Heart left ventricle (tissue), 16 donors: ENCODE measurements around the gene GLI2. TPM values are rescaled to one million over a fixed set of nuclear protein-coding genes. Genes with fewer than 3 reads are reported as not detected.

Experiments used
- ATAC-seq, 4 donors: fragments of 200-7000 bp; cut with Tn5 transposase; one replicate each; pipeline ENCODE4 v1.9.1; 2020 to 2022; ENCODE audit warnings: moderate library complexity in 4 of 4, mild to moderate bottlenecking in 3 of 4, moderate number of reproducible peaks in 1 of 4
- DNase-seq, 5 donors: peaks; one replicate each; pipeline ENCODE4 v3.0.0-alpha.2; 2020
- H3K27ac ChIP-seq, 12 donors: fragments of 200-600 bp; sonication (generic) in 4 of 12; one replicate each; pipeline versions ENCODE4 v1.5.0 to v1.8.0; 2016 to 2022; ENCODE audit warnings: mild to moderate bottlenecking in 2 of 12
- H3K27me3 ChIP-seq, 9 donors: fragments of 200-600 bp; sonication (generic) in 2 of 9; one replicate each; pipeline versions ENCODE4 v1.5.1 to v1.8.0; 2016 to 2022; ENCODE audit warnings: mild to moderate bottlenecking in 3 of 9
- H3K36me3 ChIP-seq, 9 donors: fragments of 200-600 bp; sonication (generic) in 2 of 9; one replicate each; pipeline versions ENCODE4 v1.5.0 to v1.8.0; 2018 to 2022; ENCODE audit warnings: mild to moderate bottlenecking in 2 of 9
- H3K4me1 ChIP-seq, 12 donors: fragments of 200-600 bp; sonication (generic) in 4 of 12; one replicate each; pipeline versions ENCODE4 v1.5.0 to v1.8.0; 2016 to 2022; ENCODE audit warnings: mild to moderate bottlenecking in 3 of 12
- H3K4me3 ChIP-seq, 12 donors: fragments of 200-600 bp; sonication (generic) in 4 of 12; one replicate each; pipeline versions ENCODE4 v1.5.0 to v1.8.0; 2017 to 2022; ENCODE audit warnings: mild to moderate bottlenecking in 9 of 12, moderate library complexity in 4 of 12
- H3K9me3 ChIP-seq, 12 donors: fragments of 200-600 bp; sonication (generic) in 4 of 12; one replicate each; pipeline versions ENCODE4 v1.5.0 to v1.8.0; 2016 to 2022; ENCODE audit warnings: mild to moderate bottlenecking in 1 of 12
- CTCF ChIP-seq, 12 donors: fragments of 200-600 bp; sonication (generic) in 4 of 12; IDR thresholded peaks; one replicate each; pipeline versions ENCODE4 v1.5.0 to v1.8.0; 2018 to 2022; ENCODE audit warnings: antibody characterized with exemption in 12 of 12, mild to moderate bottlenecking in 5 of 12
- POLR2A ChIP-seq, 2 donors: fragments of 450-650 bp; IDR thresholded peaks; one replicate each; pipeline ENCODE4 v1.6.1; 2017; ENCODE audit warnings: antibody characterized with exemption in 2 of 2, mild to moderate bottlenecking in 2 of 2, moderate library complexity in 2 of 2
- WGBS, 4 donors: extraction: QIAGEN DNeasy Blood & Tissue Kit in 2 of 4; methylation state at CpG; one replicate each; pipeline versions ENCODE4 v1.1.5 to v1.1.7; 2013 to 2018; 5-methylcytosine and 5-hydroxymethylcytosine counted together
- intact Hi-C, 10 donors: fragments of 100-400 bp; cut with DNase I; formaldehyde crosslinking; loops; one replicate each; pipeline versions ENCODE4 v1.11.1 to v1.14.2; 2022
- polyA plus RNA-seq, 2 donors: library from polyadenylated mRNA; stranded (reverse); fragments of 200-250 nt; gene quantifications; one replicate each; pipeline ENCODE4 v1.2.3, GENCODE V29; 2013
- total RNA-seq, 9 donors: library from RNA; depleted of rRNA in 2 of 9; stranded (reverse); fragments of >200 nt in 2 of 9; fragmentation: NEBNext Ultra II Directional in 3 of 9; extraction: Animal tissue kit (Norgen Biotek cat#: 25700) in 3 of 9; gene quantifications; one replicate each; pipeline versions ENCODE4 v1.1.0 to v1.2.4, GENCODE V29; 2016 to 2023
- donor health status: ischemic (EF 13 %, LVEDD 7.1; RV severe dilation, severe dysfunction).
- donor health status: healthy with polysubstance abuse.
- donor health status: DM: no; HTN: yes; CAD: no.
- donor health status: DM: no; HTN: no; CAD: no.
- donor health status: ischemic (EF 25% LVEDD 6.9; RV normal size, moderate dysfunction).
- donor health status: ischemic (EF 25% LVEDD 5.7; RV mildly dilated, moderate dysfunction).
- donor health status: healthy.
- donor health status: DM: yes; HTN: yes; CAD: no.
- donor health status: ischemic (EF 35%, LVEDD 5.7; RV mildly dilated, moderate dysfunction).
- donor health status: nonischemic (EF 11% LVEDD 7.7; RV severe dilation, severe dysfunction).
- donor health status: DM: yes; HTN: yes; CAD: no.
- donor health status: PGD.
- donor health status: ischemic (EF 29% LVEDD 5.4; RV normal size, mild dysfunction).
- donor health status: nonischemic (EF 23%, LVEDD 6.1; RV moderate dilation, normal function).

GLI2 gene
- total and polyA plus RNA-seq, 11 donors: 0.30 to 4.1 (median 1.0) TPM

GRCh38 chr2:120722568-120723421, 12.9 kb upstream of the GLI2 start:
- peaks cover 0 to 19% (median 7%) of the 10 kb centered on the region in 12 donors for H3K4me1 ChIP-seq
- no peaks in the 10 kb centered on the region for H3K27me3 ChIP-seq
- intact Hi-C loops: no loop called here
- WGBS, 4 donors: 23 to 31% (median 26%) methylated on average over 11 of the region's 11 CpGs
- ATAC-seq: peak; percentile 29 to 79 (median 68)
- no peaks in the 10 kb centered on the region for H3K36me3 ChIP-seq
- no peak overlapping the region for H3K4me3 ChIP-seq
- H3K27ac ChIP-seq: peak overlapping the region in 4 of 12 donors; percentile 23 to 52 (median 36)
- H3K9me3 ChIP-seq: peaks cover 0 to 23% (median 6%) of the 10 kb centered on the region in 12 donors
- peak in 1 of 5 donors; percentile 32 for DNase-seq
- TF ChIP-seq CTCF (IDR thresholded peaks at IDR 0.05): no peak
- no peak for TF ChIP-seq POLR2A (IDR thresholded peaks at IDR 0.05)

DNA sequence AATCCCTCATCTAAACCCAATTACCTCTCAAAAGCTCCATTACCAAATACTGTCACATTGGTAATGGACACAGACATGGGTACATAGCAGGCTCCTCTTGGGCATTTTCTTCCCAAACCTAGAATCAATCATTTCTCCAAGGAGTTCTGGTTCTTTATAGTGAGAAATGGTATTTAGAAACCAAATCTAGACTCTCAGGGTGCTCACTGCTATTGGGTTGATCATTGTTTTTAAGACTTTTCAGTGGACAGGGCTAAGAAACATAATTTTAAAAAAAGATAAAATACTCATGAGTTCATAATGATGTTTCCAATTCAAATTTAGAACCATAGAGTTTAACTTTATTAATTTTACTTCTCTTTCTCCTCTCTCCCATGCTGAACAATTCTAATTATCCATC, 9.4 kb upstream of the GLI2 start:
- no peak overlapping the region for H3K4me3 ChIP-seq
- intact Hi-C loops: no loop called here
- no peak for ATAC-seq
- H3K9me3 ChIP-seq: peaks cover 0 to 23% (median 6%) of the 10 kb centered on the region in 12 donors
- H3K4me1 ChIP-seq: peaks cover 0 to 22% (median 7%) of the 10 kb centered on the region in 12 donors
- H3K36me3 ChIP-seq: no peaks in the 10 kb centered on the region
- peaks cover 0 to 8% (median 0%) of the 10 kb centered on the region in 9 donors for H3K27me3 ChIP-seq
- no peak overlapping the region for H3K27ac ChIP-seq
- no peak for DNase-seq
- TF ChIP-seq POLR2A (IDR thresholded peaks at IDR 0.05) (no peak), CTCF (IDR thresholded peaks at IDR 0.05) (no peak)

DNA sequence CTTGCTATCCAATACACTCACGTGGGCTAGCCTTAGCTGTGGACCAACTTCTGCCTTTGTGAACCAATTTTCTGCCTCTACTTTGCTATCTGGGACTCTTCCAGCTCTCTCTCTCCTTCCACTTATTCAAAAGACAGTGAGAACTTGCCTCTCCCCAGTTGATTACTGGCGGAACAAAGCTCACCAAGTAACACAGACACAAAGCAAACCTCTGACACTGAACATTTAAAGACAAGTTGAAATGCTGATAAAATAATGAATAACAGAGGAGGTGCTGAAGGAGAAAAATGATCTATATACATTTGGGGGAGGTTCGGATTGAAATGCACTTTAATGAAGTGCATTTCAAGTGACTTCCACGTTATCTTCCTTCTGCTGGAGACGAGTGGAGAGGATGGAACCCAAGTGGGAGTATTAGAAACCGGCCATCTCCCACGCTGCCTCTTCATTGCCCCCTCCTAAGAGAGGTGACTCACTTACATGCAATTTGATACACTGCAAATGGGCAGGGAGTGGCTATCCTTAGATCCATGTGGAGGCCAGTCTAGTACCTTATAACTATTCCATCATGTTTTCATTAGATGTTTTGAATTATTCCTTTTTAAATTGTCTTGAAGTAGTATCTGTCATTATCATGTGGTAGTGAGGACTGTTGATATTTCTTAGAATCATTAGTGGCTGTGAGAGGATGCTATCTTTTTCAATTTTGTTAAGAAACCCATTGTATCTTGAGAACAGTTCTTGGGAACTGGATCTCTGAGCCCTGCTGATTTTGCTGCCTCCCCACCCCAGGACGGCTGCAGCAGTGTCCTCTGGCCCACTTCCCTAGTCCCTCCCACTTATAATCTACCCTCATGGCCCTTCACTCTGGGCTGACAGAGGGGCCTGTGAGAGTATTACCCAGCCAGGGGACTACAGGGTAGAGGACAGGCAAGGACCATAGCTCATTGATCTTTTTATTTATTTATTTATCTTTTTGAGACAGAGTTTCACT, 6.0 kb upstream of the GLI2 start:
- intact Hi-C loops: loop anchor here in 3 of 10 donors (10.0 kb wide), 3 partner anchors 135 to 345 kb away; no protein-coding TSS in a partner anchor
- Histone ChIP-seq H3K4me3 (no peak overlapping the region), H3K27ac (no peak overlapping the region), H3K4me1 (peaks cover 0 to 6% (median 0%) of the 10 kb centered on the region in 12 donors), H3K27me3 (peaks cover 0 to 33% (median 10%) of the 10 kb centered on the region in 9 donors), H3K36me3 (no peaks in the 10 kb centered on the region), H3K9me3 (peaks cover 0 to 21% (median 6%) of the 10 kb centered on the region in 12 donors)
- WGBS, 4 donors: 31 to 53% (median 42%) methylated on average over 8 of the region's 8 CpGs
- TF ChIP-seq CTCF (IDR thresholded peaks at IDR 0.05): no peak
- no peak for TF ChIP-seq POLR2A (IDR thresholded peaks at IDR 0.05)
- DNase-seq (peak in 1 of 5 donors; percentile 6), ATAC-seq (peak in 3 of 4 donors; percentile 63 to 86 (median 75))
